VCaP (cell line): ENCODE measurements around the gene HESX1.
A peak's percentile ranks its signal among the peaks of the same experiment; 100 is the strongest.

Experiments used
- H3K27ac ChIP-seq: fragments of 450-650 bp; 2 replicates; pipeline ENCODE4 v1.5.1; 2017
- CTCF ChIP-seq: fragments of 450-650 bp; conservative IDR thresholded peaks from 2 replicates; pipeline ENCODE4 v1.5.1; 2017; ENCODE audit warnings: mild to moderate bottlenecking, moderate library complexity

The HESX1 gene

GRCh38 chr3:57168151-57168550, 31.6 kb downstream of the HESX1 start:
- H3K27ac ChIP-seq, result no peak overlapping the region
- no peak for TF ChIP-seq CTCF

- no peak for TF ChIP-seq CTCF
- no peak overlapping the region for H3K27ac ChIP-seq
These were observed 33.1 kb downstream of the HESX1 start for GRCh38 chr3:57166660-57167059.

GRCh38 chr3:57165641-57166040, 34.1 kb downstream of the HESX1 start:
- no peak for TF ChIP-seq CTCF
- peak overlapping the region; percentile 60; the same call in 1 of the 2 replicates for H3K27ac ChIP-seq

- no peak for TF ChIP-seq CTCF
- H3K27ac ChIP-seq, result peak within 1 kb of the TSS; percentile 60; the same call in 1 of the 2 replicates
These were observed 34.9 kb downstream of the HESX1 start, which contains the start of gene IL17RD for GRCh38 chr3:57164657-57165573. Gene IL17RD, minus strand, starts transcription at chr3:57165353. Its CDS starts 67 bp downstream, at chr3:57165286.

- TF ChIP-seq CTCF, result no peak
- peak overlapping the region; percentile 60; the same call in 1 of the 2 replicates for H3K27ac ChIP-seq
These were observed 35.5 kb downstream of the HESX1 start for GRCh38 chr3:57164217-57164656.

GRCh38 chr3:57163751-57164150, 36.0 kb downstream of the HESX1 start:
- TF ChIP-seq CTCF, result no peak
- H3K27ac ChIP-seq, result no peak overlapping the region

GRCh38 chr3:57161915-57162314, 37.9 kb downstream of the HESX1 start:
- H3K27ac ChIP-seq, result peak overlapping the region; percentile 73

More at GRCh38 chr3:57161915-57162314, 37.9 kb downstream of the HESX1 start:
- no peak for TF ChIP-seq CTCF
